ENCODE measurements around the gene SKIC8.

Gene SKIC8

DNA sequence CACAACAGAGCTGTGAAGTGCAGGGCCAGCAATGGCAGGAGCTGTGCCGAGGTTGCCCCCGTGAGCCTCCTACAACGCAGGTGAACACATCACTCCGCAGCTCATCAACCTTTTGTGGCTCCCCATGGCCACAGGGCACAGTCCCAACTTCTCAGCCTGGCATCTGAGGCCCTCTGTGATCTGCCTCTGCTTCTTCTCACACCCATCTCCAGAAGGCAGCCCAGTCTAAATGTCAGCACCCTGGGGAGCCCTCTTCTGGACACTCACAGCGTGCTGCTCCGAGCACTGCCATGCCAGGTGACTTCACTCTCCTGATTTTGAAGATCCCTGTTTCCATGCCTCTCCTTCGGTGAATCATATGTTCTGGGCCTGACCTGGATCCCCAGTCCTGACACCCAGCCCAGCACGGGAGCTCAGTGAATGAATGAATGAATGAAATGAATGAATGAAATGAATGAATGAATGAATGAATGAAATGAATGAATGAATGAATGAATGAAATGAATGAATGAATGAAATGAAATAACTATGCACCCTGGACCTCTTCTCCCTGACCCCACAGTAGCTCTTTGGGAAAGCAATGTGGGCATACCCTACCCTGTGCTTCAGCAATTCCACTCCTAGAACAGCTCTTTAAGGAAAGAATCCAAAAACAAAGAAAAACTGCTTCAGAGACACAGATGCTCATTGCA, 17.9 kb upstream of the SKIC8 start:
- Histone ChIP-seq H3K4me1 (ENCODE audit: control insufficient read depth, insufficient read depth, low read length) (no peaks in the 10 kb centered on the region), H3K4me3 (ENCODE audit: low read length) (no peak overlapping the region), H3K27ac (ENCODE audit: low read depth, low read length) (no peak overlapping the region), H3K27me3 (ENCODE audit: control insufficient read depth, insufficient read depth, low read length) (no peaks in the 10 kb centered on the region), H3K9ac (ENCODE audit: low read length) (no peak overlapping the region), H3K36me3 (ENCODE audit: control insufficient read depth, insufficient read depth, low read length) (no peaks in the 10 kb centered on the region)

DNA sequence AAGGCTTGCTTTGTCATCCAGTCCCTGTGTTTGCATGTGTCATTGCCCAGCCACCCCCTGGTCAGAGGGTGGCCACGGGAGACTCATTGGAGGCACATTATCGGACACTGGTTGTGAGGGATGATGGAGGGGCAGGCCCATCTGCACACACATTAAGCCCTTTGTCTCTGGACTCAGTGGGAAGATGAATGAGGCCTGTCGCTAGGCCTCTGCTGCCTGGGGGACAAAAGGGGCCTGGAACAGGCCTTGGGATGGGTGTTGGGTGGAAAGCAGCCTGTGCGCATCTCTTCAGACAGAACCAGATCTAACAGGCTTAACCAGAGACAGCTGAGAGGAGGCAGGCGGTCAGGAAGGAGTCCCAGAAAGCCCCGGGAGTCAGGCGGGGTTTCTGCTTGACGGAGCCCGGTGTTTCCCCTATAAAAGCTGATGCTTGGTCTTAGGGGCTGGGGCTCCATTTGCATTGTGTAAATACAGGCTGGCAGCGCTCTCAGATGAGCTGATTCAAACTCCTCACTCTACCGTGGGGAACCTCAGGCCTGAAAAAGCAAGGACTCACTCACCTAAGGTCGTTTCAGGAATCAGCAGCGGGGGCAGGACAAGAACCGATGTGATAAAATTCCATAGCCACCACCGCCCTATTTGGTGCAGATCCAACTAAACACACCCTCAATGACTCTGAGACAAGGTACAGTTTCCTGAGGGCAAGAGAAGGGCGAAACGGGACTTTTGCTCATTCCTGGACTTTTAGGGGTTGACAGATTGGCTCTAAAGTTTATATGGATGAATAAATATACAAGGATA, 17.1 kb upstream of the SKIC8 start:
- no peak overlapping the region for H3K9ac ChIP-seq (ENCODE audit: low read length)
- no peaks in the 10 kb centered on the region for H3K27me3 ChIP-seq (ENCODE audit: control insufficient read depth, insufficient read depth, low read length)
- no peak overlapping the region for H3K27ac ChIP-seq (ENCODE audit: low read depth, low read length)

DNA sequence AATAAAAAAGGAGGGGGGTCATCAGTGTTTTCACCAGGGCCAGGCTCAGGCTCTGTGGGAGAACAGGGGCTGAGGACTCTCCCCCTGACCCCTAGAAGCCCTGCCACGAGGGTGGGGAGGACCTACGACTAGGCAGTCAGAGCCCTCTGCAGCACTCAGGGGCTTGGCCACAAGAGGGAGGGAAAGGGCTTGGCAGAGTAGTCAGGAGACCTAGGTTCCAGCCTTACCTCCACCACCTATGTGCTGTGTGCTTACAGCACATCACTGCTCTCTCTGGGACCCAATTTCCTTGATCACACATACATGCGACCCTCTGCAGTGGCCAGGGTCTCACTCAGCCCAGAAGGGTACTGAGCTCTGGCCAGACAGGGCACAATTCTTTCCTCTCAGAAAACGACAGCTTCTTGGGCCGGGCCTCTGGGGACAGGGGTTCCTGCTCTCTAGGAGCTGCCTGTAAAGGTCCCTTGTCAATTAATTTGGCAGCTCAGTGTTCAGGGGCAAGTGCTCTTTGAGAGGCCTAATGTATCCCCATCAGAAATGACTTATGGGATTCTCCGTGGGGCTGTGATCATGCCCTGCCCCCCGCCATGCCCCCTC, 16.4 kb upstream of the SKIC8 start:
- H3K4me1 ChIP-seq (ENCODE audit: control insufficient read depth, insufficient read depth, low read length) = no peaks in the 10 kb centered on the region
- no peaks in the 10 kb centered on the region for H3K27me3 ChIP-seq (ENCODE audit: control insufficient read depth, insufficient read depth, low read length)
- no peak overlapping the region for H3K9ac ChIP-seq (ENCODE audit: low read length)
- no peak overlapping the region for H3K27ac ChIP-seq (ENCODE audit: low read depth, low read length)
- no peak overlapping the region for H3K4me3 ChIP-seq (ENCODE audit: low read length)
- H3K36me3 ChIP-seq (ENCODE audit: control insufficient read depth, insufficient read depth, low read length) = no peaks in the 10 kb centered on the region

More for the DNA sequence above, 17.1 kb upstream of the SKIC8 start:
- H3K36me3 ChIP-seq (ENCODE audit: control insufficient read depth, insufficient read depth, low read length) = no peaks in the 10 kb centered on the region
- no peak overlapping the region for H3K4me3 ChIP-seq (ENCODE audit: low read length)
- no peaks in the 10 kb centered on the region for H3K4me1 ChIP-seq (ENCODE audit: control insufficient read depth, insufficient read depth, low read length)

DNA sequence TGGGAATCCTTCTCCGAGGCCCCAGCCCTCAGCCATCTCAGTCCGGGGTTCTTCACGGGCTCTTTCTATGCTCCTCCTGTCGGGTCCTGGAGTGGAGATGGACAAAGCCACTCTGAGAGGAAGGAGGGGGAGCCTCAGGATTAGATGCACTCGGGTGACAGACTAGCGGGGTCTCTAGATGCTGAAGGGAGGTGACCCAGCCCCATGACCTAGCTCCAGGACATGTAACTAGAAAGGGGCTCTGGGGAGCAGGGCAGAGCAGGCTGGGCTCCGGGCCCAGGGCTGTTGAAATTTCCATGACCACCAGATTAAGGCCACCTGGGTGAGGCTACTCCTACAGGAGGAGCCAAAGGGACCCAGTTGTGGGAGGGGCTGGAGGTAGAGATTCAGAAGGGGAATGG, 14.8 kb upstream of the SKIC8 start:
- Histone ChIP-seq H3K27ac (ENCODE audit: low read depth, low read length) (no peak overlapping the region), H3K4me1 (ENCODE audit: control insufficient read depth, insufficient read depth, low read length) (no peaks in the 10 kb centered on the region)

DNA sequence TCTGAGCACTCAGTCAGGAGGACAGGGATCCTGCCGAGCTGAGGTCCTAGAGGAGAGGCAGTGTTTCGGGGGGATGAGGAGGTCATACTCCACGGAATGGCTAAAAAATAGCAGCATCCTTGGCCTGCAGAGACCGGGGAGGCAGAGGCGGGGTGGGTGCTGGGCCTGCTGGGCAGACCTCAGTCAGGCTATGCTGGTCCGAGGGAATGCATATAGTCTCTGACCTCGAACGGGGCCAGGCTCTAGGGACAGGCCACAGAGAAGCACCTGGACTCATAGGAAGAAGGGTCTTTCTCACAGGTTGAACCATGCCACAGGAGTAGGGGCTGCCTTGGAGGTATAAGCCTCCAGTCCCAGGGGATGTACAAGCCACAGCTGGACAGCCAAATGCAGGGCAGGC, 14.0 kb upstream of the SKIC8 start:
- no peaks in the 10 kb centered on the region for H3K27me3 ChIP-seq (ENCODE audit: control insufficient read depth, insufficient read depth, low read length)
- H3K4me1 ChIP-seq (ENCODE audit: control insufficient read depth, insufficient read depth, low read length) = no peaks in the 10 kb centered on the region
- no peak overlapping the region for H3K4me3 ChIP-seq (ENCODE audit: low read length)
- no peak overlapping the region for H3K27ac ChIP-seq (ENCODE audit: low read depth, low read length)
- no peaks in the 10 kb centered on the region for H3K36me3 ChIP-seq (ENCODE audit: control insufficient read depth, insufficient read depth, low read length)
- H3K9ac ChIP-seq (ENCODE audit: low read length) = no peak overlapping the region

More for the DNA sequence above, 14.8 kb upstream of the SKIC8 start:
- no peak overlapping the region for H3K4me3 ChIP-seq (ENCODE audit: low read length)
- H3K36me3 ChIP-seq (ENCODE audit: control insufficient read depth, insufficient read depth, low read length) = no peaks in the 10 kb centered on the region
- H3K9ac ChIP-seq (ENCODE audit: low read length) = no peak overlapping the region
- no peaks in the 10 kb centered on the region for H3K27me3 ChIP-seq (ENCODE audit: control insufficient read depth, insufficient read depth, low read length)

DNA sequence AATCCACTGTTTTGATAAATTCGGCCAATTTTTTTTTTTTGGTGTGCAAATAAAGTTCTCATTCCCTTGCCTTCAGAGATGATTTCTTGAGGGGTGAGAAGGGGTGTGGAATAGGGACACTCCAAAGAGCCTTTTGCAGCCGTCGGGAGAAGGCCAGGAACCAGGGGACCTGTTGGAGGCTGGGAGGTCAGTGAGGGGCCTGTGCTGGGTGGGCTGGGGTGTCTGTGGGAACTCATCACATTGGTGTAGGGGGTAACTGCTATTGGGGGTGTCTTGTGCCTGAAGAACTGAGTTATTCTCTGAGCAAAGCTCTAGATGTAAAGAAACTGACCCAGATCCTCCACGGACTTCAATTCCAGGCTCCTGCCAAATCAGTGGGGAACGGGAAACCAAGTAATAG, 13.5 kb upstream of the SKIC8 start:
- no peaks in the 10 kb centered on the region for H3K36me3 ChIP-seq (ENCODE audit: control insufficient read depth, insufficient read depth, low read length)
- H3K27me3 ChIP-seq (ENCODE audit: control insufficient read depth, insufficient read depth, low read length) = no peaks in the 10 kb centered on the region
- H3K4me1 ChIP-seq (ENCODE audit: control insufficient read depth, insufficient read depth, low read length) = no peaks in the 10 kb centered on the region
- no peak overlapping the region for H3K9ac ChIP-seq (ENCODE audit: low read length)
- H3K4me3 ChIP-seq (ENCODE audit: low read length) = no peak overlapping the region
- no peak overlapping the region for H3K27ac ChIP-seq (ENCODE audit: low read depth, low read length)

DNA sequence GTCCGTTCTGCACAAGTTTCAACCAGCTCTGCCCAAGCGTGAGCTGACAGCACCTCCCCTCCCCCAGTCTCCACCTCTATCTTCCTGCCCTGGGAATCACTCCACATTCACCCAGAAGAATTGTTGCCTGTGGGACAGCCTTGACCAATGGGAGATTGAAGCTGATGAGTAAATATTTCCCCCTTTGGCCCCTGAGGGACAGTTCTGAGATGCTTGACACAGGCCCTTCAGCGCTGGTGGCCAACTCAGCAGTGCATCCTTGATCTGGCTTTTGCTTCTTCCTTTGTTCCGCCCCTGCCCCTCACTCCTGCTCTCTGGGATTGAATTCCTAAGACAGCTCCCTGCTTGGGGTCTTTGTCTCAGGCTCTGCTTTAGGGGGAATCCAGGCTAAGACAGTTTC, 13.1 kb upstream of the SKIC8 start:
- Histone ChIP-seq H3K4me1 (ENCODE audit: control insufficient read depth, insufficient read depth, low read length) (no peaks in the 10 kb centered on the region), H3K27me3 (ENCODE audit: control insufficient read depth, insufficient read depth, low read length) (no peaks in the 10 kb centered on the region), H3K9ac (ENCODE audit: low read length) (no peak overlapping the region), H3K36me3 (ENCODE audit: control insufficient read depth, insufficient read depth, low read length) (no peaks in the 10 kb centered on the region), H3K27ac (ENCODE audit: low read depth, low read length) (no peak overlapping the region), H3K4me3 (ENCODE audit: low read length) (no peak overlapping the region)

DNA sequence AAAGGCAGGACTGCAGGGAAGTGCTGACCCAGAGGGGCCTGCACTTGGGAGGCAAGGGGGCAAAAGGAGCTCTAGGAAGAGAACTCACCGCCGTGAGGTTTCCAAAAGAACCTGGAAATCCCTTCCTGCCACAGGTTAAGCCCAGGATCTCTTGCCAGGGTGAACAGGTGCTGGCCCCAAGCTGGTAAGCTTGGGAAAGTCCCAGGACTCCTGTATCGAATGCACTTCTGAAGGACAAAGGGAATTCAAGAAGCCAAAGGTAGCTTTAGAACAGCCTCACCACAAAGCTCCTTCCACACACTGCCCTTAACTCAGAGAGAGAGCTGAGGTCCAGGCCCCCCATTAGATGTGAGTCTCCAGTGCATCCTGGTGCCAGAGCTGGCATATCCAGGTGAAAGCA, 11.9 kb upstream of the SKIC8 start:
- no peaks in the 10 kb centered on the region for H3K27me3 ChIP-seq (ENCODE audit: control insufficient read depth, insufficient read depth, low read length)

DNA sequence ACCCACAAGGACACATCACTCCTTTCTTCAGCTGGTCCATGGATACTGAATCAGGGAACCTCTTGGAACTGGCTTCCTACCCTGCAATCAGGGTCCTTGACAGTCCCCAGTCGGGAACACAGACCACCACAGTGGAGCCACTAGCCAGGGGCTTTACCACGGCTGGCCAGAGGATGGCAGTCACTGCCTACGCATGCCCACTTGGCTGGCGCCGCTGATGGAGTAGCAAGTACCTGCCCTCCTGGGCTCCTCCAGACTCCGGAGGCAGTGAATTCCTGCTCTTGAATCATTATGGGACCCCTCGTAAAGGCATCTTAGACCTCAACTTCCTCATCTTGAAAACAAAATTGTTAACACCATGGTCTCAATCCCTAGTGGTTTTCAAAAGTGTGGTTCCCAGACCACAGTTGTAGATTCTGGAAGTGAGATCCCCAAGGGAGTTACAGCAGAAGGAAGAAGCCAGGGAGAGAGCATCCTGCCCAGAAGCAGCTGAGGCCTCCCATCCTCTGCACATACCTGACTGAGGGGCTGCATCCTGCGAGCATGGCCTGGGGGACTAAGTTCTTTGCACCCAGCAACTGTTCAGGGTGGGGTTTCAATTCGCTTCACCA, 9.1 kb upstream of the SKIC8 start:
- no peak overlapping the region for H3K27ac ChIP-seq (ENCODE audit: low read depth, low read length)
- H3K9ac ChIP-seq (ENCODE audit: low read length) = no peak overlapping the region
- H3K4me1 ChIP-seq (ENCODE audit: control insufficient read depth, insufficient read depth, low read length) = no peaks in the 10 kb centered on the region
- no peaks in the 10 kb centered on the region for H3K36me3 ChIP-seq (ENCODE audit: control insufficient read depth, insufficient read depth, low read length)
- H3K4me3 ChIP-seq (ENCODE audit: low read length) = no peak overlapping the region
- H3K27me3 ChIP-seq (ENCODE audit: control insufficient read depth, insufficient read depth, low read length) = no peaks in the 10 kb centered on the region

More for the DNA sequence above, 11.9 kb upstream of the SKIC8 start:
- Histone ChIP-seq H3K4me1 (ENCODE audit: control insufficient read depth, insufficient read depth, low read length) (no peaks in the 10 kb centered on the region), H3K36me3 (ENCODE audit: control insufficient read depth, insufficient read depth, low read length) (no peaks in the 10 kb centered on the region), H3K4me3 (ENCODE audit: low read length) (no peak overlapping the region), H3K9ac (ENCODE audit: low read length) (no peak overlapping the region), H3K27ac (ENCODE audit: low read depth, low read length) (no peak overlapping the region)

DNA sequence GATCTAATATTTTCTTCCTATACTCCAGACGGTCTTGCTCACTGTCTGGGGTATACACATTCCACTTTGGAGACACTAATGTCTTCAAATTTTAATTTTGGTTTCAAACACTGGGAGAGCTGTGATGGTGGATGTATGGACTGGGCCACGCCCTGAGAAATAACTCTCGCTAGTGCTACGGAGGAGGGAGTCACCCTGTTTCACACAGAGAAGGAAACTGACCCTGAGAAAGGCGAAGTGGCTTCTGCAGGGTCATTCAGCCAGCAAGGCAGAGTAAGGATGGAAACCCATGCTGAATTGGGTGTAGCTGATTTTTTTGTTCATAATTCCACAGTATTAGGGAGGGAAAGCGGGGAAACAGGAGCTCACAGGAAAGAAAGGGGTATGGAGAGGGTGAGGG, 8.6 kb upstream of the SKIC8 start:
- H3K27ac ChIP-seq (ENCODE audit: low read depth, low read length) = no peak overlapping the region
- no peak overlapping the region for H3K9ac ChIP-seq (ENCODE audit: low read length)
- H3K27me3 ChIP-seq (ENCODE audit: control insufficient read depth, insufficient read depth, low read length) = no peaks in the 10 kb centered on the region
- H3K4me3 ChIP-seq (ENCODE audit: low read length) = no peak overlapping the region
- H3K36me3 ChIP-seq (ENCODE audit: control insufficient read depth, insufficient read depth, low read length) = no peaks in the 10 kb centered on the region
- no peaks in the 10 kb centered on the region for H3K4me1 ChIP-seq (ENCODE audit: control insufficient read depth, insufficient read depth, low read length)

DNA sequence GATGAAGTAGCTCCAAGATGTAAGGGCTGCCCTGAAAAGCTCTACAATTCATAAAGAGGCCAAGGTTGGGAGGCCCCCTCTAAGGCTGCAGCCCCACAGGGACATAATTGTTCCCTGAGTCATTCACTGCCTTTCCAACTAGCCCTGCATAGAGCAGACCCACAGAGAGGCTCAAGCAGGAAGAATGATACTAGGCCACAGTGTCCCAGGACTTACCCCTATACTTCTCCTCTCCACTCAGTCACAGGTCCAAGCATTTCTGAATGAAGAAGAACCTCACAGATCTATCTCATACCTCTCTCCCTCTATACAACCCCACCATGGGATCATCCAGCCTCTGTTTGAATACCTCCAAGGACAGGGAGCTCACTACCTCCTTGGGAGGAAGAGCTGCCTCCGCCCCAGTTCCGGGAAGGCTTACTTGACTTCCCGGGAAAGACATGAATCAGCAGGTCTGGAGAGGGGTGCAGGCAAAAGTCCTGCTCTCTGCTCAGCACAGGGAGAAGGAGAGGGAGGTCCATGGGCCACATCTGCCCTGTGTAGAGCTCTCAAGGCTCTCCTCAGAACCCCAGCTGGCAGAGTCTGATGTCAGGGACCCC, 6.9 kb upstream of the SKIC8 start:
- Histone ChIP-seq H3K9ac (ENCODE audit: low read length) (no peak overlapping the region), H3K27ac (ENCODE audit: low read depth, low read length) (no peak overlapping the region), H3K4me1 (ENCODE audit: control insufficient read depth, insufficient read depth, low read length) (no peaks in the 10 kb centered on the region), H3K4me3 (ENCODE audit: low read length) (no peak overlapping the region), H3K27me3 (ENCODE audit: control insufficient read depth, insufficient read depth, low read length) (no peaks in the 10 kb centered on the region), H3K36me3 (ENCODE audit: control insufficient read depth, insufficient read depth, low read length) (no peaks in the 10 kb centered on the region)
